ENCODE measurements around the gene NACC2.

DNA sequence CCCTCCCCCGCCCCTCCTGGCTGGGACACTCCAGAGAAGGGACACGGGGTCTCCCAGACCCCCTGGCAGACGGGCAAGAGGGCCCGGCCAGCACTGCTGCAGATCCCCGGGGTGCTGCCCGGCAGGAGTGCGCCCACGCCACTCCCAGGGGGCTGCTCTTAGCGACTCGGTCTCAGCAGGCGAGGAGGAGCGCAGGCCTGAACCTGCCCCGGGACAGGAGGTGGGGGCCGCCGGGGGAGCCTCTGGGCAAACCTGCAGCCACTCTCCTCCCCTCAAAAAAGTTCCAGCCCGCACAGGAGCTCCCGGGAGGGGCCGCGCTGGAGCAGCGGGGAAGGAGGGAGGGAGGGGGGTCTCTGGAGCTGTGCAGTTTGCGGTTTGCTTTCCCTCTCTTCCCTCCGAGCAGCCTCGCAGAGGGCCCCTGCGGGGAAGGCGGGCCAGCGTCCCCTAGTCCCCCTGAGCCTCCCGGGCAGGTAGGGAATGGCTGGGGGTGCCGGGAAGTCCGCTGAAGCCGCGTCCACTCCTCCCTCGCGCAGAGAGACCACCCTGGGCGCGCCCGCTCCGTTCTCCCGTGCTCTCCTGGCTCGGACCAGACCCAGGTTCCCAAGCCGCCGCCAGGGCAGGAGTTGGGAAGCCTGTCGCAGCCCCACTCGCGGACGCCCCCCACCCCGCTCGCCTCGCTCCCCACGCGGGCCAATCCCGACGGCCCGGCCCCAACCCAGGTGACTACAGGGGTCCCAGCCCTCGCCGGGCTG lies 44.2 kb downstream of the NACC2 start:
- TF ChIP-seq CTCF (IDR thresholded peaks at IDR 0.05) (no peak), POLR2A (IDR thresholded peaks at IDR 0.05) (no peak), EP300 (IDR thresholded peaks at IDR 0.05) (no peak)

Data from ovary (tissue), 3 donors.